ES-I3 (cell line): ENCODE results near the gene COL6A2.

ENCODE experiments used
- H3K36me3 ChIP-seq: 2 replicates; pipeline ENCODE4 v1.6.1; 2013; ENCODE audit warnings: mild to moderate bottlenecking, low read length, control low read depth, moderate library complexity; ENCODE audit not compliant: insufficient read depth
- H3K4me1 ChIP-seq: 2 replicates; pipeline ENCODE4 v1.6.1; 2013; ENCODE audit warnings: mild to moderate bottlenecking, control low read depth, low read length; ENCODE audit not compliant: insufficient read depth
- H3K9ac ChIP-seq: 2 replicates; pipeline ENCODE4 v1.6.1; 2013; ENCODE audit warnings: low read depth, mild to moderate bottlenecking, low read length, moderate library complexity
- H3K9me3 ChIP-seq: 2 replicates; pipeline ENCODE4 v1.6.1; 2013; ENCODE audit warnings: mild to moderate bottlenecking, low read length, moderate library complexity; ENCODE audit not compliant: control insufficient read depth, insufficient read depth

The COL6A2 gene

DNA sequence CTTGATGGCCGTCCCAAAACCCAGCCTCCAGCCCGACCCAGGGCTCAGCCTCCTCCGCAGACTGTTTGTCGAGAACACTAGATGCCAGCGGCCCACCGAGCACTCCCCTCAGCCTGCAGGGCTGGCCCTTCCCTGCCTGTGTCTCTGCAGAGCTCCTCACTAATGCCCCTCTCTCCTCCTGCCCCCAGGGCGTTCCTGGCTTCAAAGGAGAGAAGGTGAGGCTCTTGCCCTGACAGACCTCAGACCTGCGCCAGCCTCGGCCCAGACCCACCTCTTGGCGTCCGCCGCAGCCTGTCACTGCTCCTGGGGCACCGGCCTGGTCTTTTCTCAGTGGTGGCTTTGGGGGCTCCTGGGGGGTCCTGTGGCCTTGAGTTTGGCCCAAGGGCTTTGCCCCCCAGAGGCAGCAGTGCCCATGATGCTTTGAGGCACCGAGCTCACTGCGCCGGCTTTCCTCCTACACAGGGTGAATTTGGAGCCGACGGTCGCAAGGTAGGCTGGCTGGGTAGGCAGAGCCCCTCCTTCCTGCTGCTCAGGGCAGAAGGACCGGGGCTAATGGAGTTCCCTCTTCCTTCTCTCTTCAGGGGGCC is 18.4 kb downstream of the COL6A2 start:
- Histone ChIP-seq H3K4me1 (no peaks in the 10 kb centered on the region), H3K36me3 (peaks cover 6% of the 10 kb centered on the region), H3K9ac (no peak overlapping the region), H3K9me3 (no peaks in the 10 kb centered on the region; the same call in 1 of the 2 replicates)

DNA sequence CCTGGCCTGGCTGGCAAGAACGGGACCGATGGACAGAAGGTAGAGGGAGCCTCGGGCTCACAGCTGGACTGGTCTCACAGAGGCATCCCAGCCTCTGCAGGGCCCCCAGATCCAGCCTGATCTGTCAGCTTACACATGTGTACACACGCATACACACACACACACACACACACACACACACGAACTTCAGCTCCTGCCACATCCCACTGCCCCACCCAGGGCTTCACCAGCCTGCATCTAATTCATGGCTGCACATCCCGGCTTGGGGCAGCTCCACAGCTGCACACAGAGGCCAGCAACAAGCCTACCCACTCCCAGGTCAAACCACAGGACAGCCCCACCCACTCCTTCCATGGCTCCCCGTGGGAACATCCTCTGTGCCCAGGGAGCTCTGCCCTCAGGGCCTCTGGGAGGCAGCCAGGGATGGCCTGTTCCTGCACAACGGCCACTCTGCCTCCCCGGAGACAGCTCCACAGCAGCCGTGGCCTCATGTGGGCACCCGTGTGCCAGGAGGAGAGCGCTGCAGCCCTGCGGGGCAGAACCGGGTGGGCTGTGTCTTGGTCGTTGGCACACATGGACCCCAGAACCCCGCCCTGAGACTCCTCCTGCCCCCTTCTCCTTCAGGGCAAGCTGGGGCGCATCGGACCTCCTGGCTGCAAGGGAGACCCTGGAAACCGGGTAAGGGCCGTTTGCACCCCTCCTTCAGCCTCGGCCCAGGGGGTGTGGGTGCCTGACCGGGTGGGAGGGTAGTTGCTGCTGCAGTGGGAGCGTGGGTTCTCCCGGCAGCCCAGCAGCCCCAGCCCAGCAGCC is 19.1 kb downstream of the COL6A2 start:
- no peak overlapping the region for H3K9ac ChIP-seq
- peaks cover 6% of the 10 kb centered on the region for H3K36me3 ChIP-seq
- no peaks in the 10 kb centered on the region; the same call in 1 of the 2 replicates for H3K9me3 ChIP-seq
- no peaks in the 10 kb centered on the region for H3K4me1 ChIP-seq

DNA sequence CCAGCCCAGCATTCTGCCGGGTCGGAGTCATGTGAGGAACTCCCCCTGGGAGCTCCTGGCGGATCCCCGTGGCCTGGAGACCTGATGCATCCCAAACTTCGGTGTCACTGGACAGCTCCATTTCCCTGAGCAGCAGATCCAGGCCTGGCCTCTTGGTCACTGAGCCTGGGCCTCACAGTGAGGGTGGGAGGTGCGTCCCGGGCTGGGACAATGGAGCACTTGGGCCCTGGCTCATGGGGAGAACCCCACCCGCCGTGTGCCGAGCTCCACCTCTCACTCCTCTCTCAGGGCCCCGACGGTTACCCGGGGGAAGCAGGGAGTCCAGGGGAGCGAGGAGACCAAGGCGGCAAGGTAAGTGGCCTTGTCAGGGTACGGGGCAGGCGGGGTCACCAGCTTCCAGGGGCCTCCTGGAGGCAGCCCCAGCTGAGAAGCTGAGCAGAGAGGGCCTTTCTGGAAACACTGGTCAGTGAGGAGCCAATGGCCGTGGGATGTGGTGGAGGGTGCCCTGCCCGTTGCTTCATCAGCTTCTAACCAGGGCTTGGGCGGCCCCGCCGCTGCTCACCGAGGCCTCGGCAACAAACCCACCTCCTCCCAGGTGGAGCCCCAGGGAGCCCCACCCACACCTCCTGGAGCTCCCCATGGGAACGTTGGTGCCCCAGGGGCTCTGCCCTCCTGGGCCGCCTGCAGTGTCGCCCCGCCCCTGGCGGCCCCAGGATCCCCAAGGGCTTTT is 19.8 kb downstream of the COL6A2 start:
- Histone ChIP-seq H3K9me3 (no peaks in the 10 kb centered on the region; the same call in 1 of the 2 replicates), H3K9ac (no peak overlapping the region), H3K4me1 (no peaks in the 10 kb centered on the region), H3K36me3 (peaks cover 6% of the 10 kb centered on the region; the same call in 1 of the 2 replicates)

- Histone ChIP-seq H3K9ac (no peak overlapping the region), H3K9me3 (no peaks in the 10 kb centered on the region; the same call in 1 of the 2 replicates), H3K36me3 (peaks cover 6% of the 10 kb centered on the region; the same call in 1 of the 2 replicates), H3K4me1 (no peaks in the 10 kb centered on the region)
Observed at GRCh38 chr21:46118316-46119143, 20.6 kb downstream of the COL6A2 start.

- Histone ChIP-seq H3K9me3 (no peaks in the 10 kb centered on the region; the same call in 1 of the 2 replicates), H3K36me3 (peaks cover 6% of the 10 kb centered on the region; the same call in 1 of the 2 replicates), H3K9ac (no peak overlapping the region), H3K4me1 (no peaks in the 10 kb centered on the region)
Observed at GRCh38 chr21:46119144-46119636, 21.3 kb downstream of the COL6A2 start.

DNA sequence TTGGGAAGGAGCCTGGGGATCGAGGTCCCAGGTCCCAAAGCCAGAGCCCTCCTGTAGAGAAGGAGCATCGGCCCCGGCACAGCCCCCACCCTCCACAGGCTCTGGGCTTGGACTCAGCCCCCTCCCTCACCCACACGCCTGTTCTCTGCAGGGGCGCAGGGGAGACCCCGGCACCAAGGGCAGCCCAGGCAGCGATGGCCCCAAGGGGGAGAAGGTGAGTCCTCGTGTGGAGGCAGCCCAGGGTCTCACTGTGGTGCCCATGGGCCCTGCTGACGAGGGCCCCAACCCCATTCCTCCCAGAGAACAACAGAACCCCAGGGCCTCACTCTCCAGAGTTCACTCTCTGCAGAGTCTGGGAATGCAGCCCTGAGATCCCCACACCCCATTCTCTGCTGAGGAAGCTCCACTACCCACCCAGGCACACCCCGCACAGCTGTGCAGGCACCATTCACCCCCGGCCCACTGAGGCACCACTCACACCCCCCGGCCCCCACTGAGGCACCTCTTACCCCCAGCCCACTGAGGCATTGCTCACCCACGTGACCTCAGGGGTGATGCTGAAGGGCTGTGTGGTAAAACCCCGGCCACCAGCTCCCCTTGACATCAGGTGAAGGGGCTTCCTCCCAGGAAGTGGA is 21.8 kb downstream of the COL6A2 start:
- Histone ChIP-seq H3K4me1 (no peaks in the 10 kb centered on the region), H3K9me3 (no peaks in the 10 kb centered on the region; the same call in 1 of the 2 replicates), H3K9ac (no peak overlapping the region), H3K36me3 (peaks cover 6% of the 10 kb centered on the region; the same call in 1 of the 2 replicates)

DNA sequence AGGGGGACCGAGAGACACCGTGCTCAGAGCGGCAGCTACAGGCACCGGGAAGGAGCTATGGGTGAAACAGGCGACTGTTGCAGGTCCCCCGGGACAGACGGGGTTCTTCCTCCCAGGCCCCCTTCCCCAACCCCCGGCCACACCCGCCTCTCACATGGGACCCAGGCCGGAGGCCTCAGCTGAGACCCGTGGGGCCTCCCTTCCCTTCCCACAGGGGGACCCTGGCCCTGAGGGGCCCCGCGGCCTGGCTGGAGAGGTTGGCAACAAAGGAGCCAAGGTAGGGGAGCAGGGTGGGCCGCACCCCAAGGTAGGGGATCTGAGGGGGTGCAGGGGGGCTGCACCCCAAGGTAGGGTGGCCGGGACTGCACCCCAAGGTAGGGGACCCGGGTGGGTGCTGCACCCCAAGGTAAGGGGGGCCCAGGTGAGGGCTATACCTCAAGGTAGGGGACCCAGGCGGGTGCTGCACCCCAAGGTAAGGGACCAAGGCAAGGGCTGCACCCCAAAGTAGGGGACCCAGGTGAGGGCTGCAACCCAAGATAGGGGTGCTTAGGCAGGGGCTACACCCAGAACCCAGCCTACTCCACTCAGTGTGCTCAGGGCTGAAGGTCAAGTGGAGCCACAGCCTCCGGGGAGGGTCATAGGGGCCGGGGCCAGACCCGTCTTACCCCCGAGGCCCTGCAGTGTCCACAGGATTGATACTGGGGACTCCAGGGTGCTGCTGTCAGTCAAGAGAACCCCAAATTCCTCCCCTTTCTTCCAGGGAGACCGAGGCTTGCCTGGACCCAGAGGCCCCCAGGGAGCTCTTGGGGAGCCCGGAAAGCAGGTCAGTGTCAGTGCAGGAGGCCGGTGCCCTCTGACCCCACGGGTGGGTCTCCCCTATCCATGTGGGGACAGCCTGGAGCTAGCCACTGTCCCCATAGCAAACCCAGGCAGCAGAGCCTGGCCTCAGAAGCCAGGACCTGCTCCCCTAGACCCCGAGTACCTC is 22.7 kb downstream of the COL6A2 start:
- H3K4me1 ChIP-seq = no peaks in the 10 kb centered on the region
- H3K9ac ChIP-seq = no peak overlapping the region
- H3K9me3 ChIP-seq = no peaks in the 10 kb centered on the region
- H3K36me3 ChIP-seq = no peaks in the 10 kb centered on the region

DNA sequence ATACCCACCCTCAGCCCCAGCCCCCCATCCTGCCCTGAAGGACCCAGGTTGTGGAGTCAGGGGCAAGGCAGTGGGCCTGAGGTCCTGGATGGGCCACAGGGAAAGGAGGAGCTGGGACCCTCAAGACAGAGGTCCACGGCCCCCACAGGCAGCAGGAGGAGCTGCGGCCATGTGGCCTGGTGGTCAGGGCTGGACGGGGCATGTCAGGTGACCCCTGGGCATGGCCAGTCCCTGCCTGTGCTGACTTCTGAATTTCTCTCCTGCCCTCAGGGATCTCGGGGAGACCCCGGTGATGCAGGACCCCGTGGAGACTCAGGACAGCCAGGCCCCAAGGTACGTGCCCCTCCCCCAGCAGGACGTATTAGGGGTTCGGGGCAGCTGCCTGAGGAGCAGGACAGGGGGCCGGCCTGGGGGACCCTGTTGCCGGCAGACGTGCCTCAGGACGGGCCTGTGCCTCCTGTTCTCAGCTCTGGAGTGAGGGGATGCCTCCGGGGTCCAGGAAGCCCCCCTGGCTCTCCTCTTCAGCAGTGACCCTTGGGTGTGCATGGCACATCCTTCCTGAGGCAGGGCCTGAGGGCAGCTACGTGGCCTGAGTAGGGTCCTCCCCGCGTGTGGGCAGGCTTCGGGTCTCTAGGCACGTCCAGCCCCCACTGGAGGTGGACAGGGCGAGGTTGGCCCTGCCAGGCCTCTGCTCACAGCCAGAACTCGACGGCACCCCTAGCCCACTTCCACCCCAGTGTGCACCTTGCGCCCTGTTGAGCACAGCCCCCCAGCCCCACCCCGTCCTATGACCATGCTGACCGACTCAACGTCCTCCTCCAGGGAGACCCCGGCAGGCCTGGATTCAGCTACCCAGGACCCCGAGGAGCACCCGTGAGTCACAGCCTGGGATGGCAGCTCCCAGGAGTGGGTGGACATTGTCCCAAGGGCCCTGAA is 23.6 kb downstream of the COL6A2 start:
- H3K9ac ChIP-seq = no peak overlapping the region
- H3K36me3 ChIP-seq = no peaks in the 10 kb centered on the region
- H3K9me3 ChIP-seq = no peaks in the 10 kb centered on the region
- no peaks in the 10 kb centered on the region for H3K4me1 ChIP-seq

DNA sequence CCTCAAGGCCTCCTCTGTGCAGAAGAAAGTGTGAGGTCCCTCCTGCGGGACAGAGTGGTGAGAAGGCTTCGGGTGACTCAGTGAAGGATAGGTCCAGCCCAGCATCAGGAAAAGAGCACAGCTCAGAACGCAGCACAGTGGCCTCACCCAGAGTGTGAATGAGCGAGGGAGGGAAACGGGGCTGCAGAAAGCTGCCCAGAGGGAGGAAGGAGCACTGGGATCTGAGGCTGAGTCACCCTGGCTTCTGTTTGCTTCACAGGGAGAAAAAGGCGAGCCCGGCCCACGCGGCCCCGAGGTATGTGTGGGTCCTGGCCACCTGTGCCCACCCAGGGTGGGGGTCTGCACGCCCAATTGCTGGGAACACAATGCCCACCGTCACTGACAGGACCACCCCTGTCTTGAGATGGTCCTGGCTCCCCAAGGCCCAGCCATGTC is 24.3 kb downstream of the COL6A2 start:
- H3K4me1 ChIP-seq = no peaks in the 10 kb centered on the region

GRCh38 chr21:46122758-46123683 is 25.1 kb downstream of the COL6A2 start:
- H3K9me3 ChIP-seq = no peaks in the 10 kb centered on the region
- H3K9ac ChIP-seq = no peak overlapping the region

More for the DNA sequence above, 24.3 kb downstream of the COL6A2 start:
- Histone ChIP-seq H3K36me3 (no peaks in the 10 kb centered on the region; the same call in 1 of the 2 replicates), H3K9me3 (no peaks in the 10 kb centered on the region), H3K9ac (no peak overlapping the region)

More at GRCh38 chr21:46122758-46123683, 25.1 kb downstream of the COL6A2 start:
- Histone ChIP-seq H3K4me1 (no peaks in the 10 kb centered on the region), H3K36me3 (no peaks in the 10 kb centered on the region; the same call in 1 of the 2 replicates)
